Measurements from ENCODE around the gene TNS2. TPM values are rescaled to one million over a fixed set of nuclear protein-coding genes. Genes with fewer than 3 reads are reported as not detected.

The TNS2 gene
- total RNA-seq, 1 experiment from 2014 or later: 4.4 TPM

DNA sequence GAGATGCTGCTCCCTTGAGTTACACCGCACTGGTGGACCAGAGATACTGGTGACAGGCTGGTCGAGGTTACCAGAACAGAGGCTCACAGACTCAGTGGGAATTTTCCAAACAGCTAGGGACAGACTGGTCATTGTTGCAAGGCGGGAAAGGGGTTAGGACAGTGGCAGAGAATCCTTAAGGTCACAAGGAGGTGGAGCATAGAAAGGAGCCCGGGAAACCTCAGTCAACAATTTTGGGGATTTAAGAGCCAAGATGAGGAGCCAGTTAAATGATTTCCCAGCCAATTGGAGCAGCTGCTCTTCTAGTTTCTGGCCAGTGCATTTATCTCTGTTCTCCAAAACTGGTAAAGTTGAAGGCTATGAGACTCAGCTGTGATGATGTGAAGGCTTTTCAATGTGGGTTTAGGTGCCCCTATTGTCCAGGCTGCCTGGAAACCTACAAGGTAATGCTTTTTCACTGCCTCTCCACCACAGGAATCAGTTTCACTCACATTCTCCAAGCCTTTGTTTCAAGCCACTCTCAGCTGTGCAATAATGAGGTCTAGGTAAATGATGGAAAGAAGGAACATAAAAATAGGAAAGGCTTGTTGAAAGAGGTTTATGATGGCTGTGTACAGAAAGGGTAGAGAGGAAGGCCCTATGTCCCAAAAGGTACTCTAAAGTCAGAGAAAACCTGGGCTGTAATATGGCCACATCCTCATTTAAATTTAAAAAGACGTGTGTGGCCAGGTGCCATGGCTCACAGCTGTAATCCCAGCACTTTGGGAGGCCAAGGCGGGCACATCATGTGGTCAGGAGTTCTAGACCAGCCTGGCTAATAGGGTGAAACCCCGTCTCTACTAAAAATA lies 7.0 kb upstream of the TNS2 start:
- no peaks in the 10 kb centered on the region for H3K27me3 Mint-ChIP-seq (ENCODE audit: insufficient read depth, unreplicated experiment)
- POLR2A ChIA-PET: no interaction called here
- H3K9me3 Mint-ChIP-seq (ENCODE audit: unreplicated experiment): no peaks in the 10 kb centered on the region
- intact Hi-C loops (cut with micrococcal nuclease; ENCODE audit: unreplicated experiment): no loop called here
- no peaks in the 10 kb centered on the region for H3K9me3 ChIP-seq
- peaks cover 7% of the 10 kb centered on the region for H3K36me3 ChIP-seq (ENCODE audit: control insufficient read depth, insufficient read depth, low read length)
- H3K27ac Mint-ChIP-seq (ENCODE audit: unreplicated experiment): peak overlapping the region; percentile 65
- BruUV-seq (replicated peaks): no TSS peak
- H3K4me1 ChIP-seq: peaks cover 29% of the 10 kb centered on the region
- CTCF ChIA-PET: no interaction called here
- H3K27me3 ChIP-seq (replicated peaks; ENCODE audit: control insufficient read depth, insufficient read depth, low read length): no peaks in the 10 kb centered on the region
- peaks cover 19% of the 10 kb centered on the region for H3K4me1 Mint-ChIP-seq (ENCODE audit: low read depth, unreplicated experiment)
- TF ChIP-seq, protein P1, sequence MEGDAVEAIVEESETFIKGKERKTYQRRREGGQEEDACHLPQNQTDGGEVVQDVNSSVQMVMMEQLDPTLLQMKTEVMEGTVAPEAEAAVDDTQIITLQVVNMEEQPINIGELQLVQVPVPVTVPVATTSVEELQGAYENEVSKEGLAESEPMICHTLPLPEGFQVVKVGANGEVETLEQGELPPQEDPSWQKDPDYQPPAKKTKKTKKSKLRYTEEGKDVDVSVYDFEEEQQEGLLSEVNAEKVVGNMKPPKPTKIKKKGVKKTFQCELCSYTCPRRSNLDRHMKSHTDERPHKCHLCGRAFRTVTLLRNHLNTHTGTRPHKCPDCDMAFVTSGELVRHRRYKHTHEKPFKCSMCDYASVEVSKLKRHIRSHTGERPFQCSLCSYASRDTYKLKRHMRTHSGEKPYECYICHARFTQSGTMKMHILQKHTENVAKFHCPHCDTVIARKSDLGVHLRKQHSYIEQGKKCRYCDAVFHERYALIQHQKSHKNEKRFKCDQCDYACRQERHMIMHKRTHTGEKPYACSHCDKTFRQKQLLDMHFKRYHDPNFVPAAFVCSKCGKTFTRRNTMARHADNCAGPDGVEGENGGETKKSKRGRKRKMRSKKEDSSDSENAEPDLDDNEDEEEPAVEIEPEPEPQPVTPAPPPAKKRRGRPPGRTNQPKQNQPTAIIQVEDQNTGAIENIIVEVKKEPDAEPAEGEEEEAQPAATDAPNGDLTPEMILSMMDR (IDR thresholded peaks at IDR 0.05; ENCODE audit: insufficient read depth in 1 of 2, low read depth in 1 of 2, low read length in 1 of 2, severe bottlenecking in 1 of 2, unreplicated experiment in 1 of 2): no peak
- no peak for DNase-seq
- H3K4me3 ChIP-seq (ENCODE audit: low read depth, low read length): no peak overlapping the region
- H3K36me3 Mint-ChIP-seq (ENCODE audit: insufficient read depth, unreplicated experiment): peaks cover 90% of the 10 kb centered on the region
- no peak overlapping the region for H3K4me3 Mint-ChIP-seq (ENCODE audit: unreplicated experiment)

GRCh38 chr12:53044052-53044581 lies 5.7 kb upstream of the TNS2 start:
- POLR2A ChIA-PET: interaction anchor here (1.2 kb wide), 1 partner anchor 38 kb away, joined by 4 read pairs; the partner anchor contains the start of gene EIF4B
- Mint-ChIP-seq H3K4me3 (ENCODE audit: unreplicated experiment) (peak overlapping the region; percentile 87), H3K4me1 (ENCODE audit: low read depth, unreplicated experiment) (peaks cover 27% of the 10 kb centered on the region)

More at GRCh38 chr12:53044052-53044581, 5.7 kb upstream of the TNS2 start:
- CTCF ChIA-PET: interaction anchor here (0.6 kb wide), 1 partner anchor 10 kb away, joined by 4 read pairs; no protein-coding TSS in a partner anchor
- peaks cover 78% of the 10 kb centered on the region for H3K36me3 Mint-ChIP-seq (ENCODE audit: insufficient read depth, unreplicated experiment)
- peaks cover 5% of the 10 kb centered on the region for H3K36me3 ChIP-seq (ENCODE audit: control insufficient read depth, insufficient read depth, low read length)
- H3K27me3 ChIP-seq (replicated peaks; ENCODE audit: control insufficient read depth, insufficient read depth, low read length): no peaks in the 10 kb centered on the region
- no peaks in the 10 kb centered on the region for H3K9me3 Mint-ChIP-seq (ENCODE audit: unreplicated experiment)
- H3K27ac Mint-ChIP-seq (ENCODE audit: unreplicated experiment): no peak overlapping the region
- intact Hi-C loops (cut with micrococcal nuclease; ENCODE audit: unreplicated experiment): no loop called here
- H3K9me3 ChIP-seq: no peaks in the 10 kb centered on the region
- H3K4me3 ChIP-seq (ENCODE audit: low read depth, low read length): no peak overlapping the region
- TF ChIP-seq, protein P1 (IDR thresholded peaks at IDR 0.05; ENCODE audit: insufficient read depth in 1 of 2, low read depth in 1 of 2, low read length in 1 of 2, severe bottlenecking in 1 of 2, unreplicated experiment in 1 of 2): no peak
- peak in 1 of 2 experiments; percentile 41 for DNase-seq
- BruUV-seq (replicated peaks): no TSS peak
- H3K27me3 Mint-ChIP-seq (ENCODE audit: insufficient read depth, unreplicated experiment): no peaks in the 10 kb centered on the region
- H3K4me1 ChIP-seq: peaks cover 42% of the 10 kb centered on the region

All from Caco-2 (cell line).